Heart left ventricle (tissue), 13 donors: ENCODE data around the gene PRCC.

Source experiments
- CTCF ChIP-seq, 12 donors: fragments of 200-600 bp; sonication (generic) in 4 of 12; IDR thresholded peaks; one replicate each; pipeline versions ENCODE4 v1.5.0 to v1.8.0; 2018 to 2022; ENCODE audit warnings: antibody characterized with exemption in 12 of 12, mild to moderate bottlenecking in 5 of 12
- POLR2A ChIP-seq, 2 donors: fragments of 450-650 bp; IDR thresholded peaks; one replicate each; pipeline ENCODE4 v1.6.1; 2017; ENCODE audit warnings: antibody characterized with exemption in 2 of 2, mild to moderate bottlenecking in 2 of 2, moderate library complexity in 2 of 2
- donor health status: ischemic (EF 13 %, LVEDD 7.1; RV severe dilation, severe dysfunction).
- donor health status: DM: no; HTN: yes; CAD: no.
- donor health status: DM: no; HTN: no; CAD: no.
- donor health status: ischemic (EF 25% LVEDD 6.9; RV normal size, moderate dysfunction).
- donor health status: ischemic (EF 25% LVEDD 5.7; RV mildly dilated, moderate dysfunction).
- donor health status: ischemic (EF 35%, LVEDD 5.7; RV mildly dilated, moderate dysfunction).
- donor health status: nonischemic (EF 11% LVEDD 7.7; RV severe dilation, severe dysfunction).
- donor health status: DM: yes; HTN: yes; CAD: no.
- donor health status: PGD.
- donor health status: ischemic (EF 29% LVEDD 5.4; RV normal size, mild dysfunction).
- donor health status: nonischemic (EF 23%, LVEDD 6.1; RV moderate dilation, normal function).

- TF ChIP-seq CTCF (IDR thresholded peaks at IDR 0.05), result peak; percentile 37 to 73 (median 56)
- no peak for TF ChIP-seq POLR2A (IDR thresholded peaks at IDR 0.05)
Measured at GRCh38 chr1:156813750-156814570, 46.6 kb downstream of the PRCC start.
